Urothelium cell line (cell line): ENCODE results near the gene KRT86.
"Not testable (repeated sequence)": the region's sequence is repeated elsewhere in the genome, so short reads cannot be mapped to it uniquely, and the experiment has no call there.

ENCODE experiments used
- DNase-seq: peaks from one replicate; pipeline ENCODE4 v3.0.0; 2011; ENCODE audit warnings: low spot score, mixed read lengths
- FAIRE-seq: peaks from 2 replicates; lab custom pipeline; 2011; peaks lifted over from hg19 to GRCh38; lab: Jason Lieb, UNC

KRT86 gene

GRCh38 chr12:52251367-52252051 is 22.9 kb upstream of the KRT86 start:
- no peak for DNase-seq
- FAIRE-seq: no peak

DNA sequence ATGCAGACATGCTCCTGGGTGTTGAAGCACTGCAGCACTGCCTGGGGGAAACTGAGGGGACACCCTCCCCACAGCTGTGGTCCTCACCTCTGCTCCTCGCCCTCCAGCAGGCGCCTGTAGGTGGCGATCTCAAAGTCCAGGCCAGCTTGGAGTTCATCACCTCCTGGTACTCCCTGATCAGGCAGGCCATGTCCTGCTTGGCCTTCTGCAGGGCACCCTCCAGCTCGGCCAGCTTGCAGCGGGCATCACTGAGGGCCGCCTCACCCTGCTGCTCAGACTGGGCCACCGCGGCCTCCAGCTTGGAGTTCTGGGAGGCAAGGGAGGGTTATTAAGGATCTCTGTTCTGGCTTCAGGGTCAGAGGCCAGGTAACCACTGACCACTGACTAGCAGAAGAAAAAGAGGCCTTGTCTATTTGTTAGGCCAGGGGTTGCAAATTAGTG is 22.2 kb upstream of the KRT86 start:
- not testable (repeated sequence) for DNase-seq, FAIRE-seq

- FAIRE-seq: no peak
- DNase-seq: no peak
Observed at GRCh38 chr12:52252728-52253343, 21.6 kb upstream of the KRT86 start.

GRCh38 chr12:52253391-52254179 is 20.9 kb upstream of the KRT86 start:
- FAIRE-seq (peak; percentile 76), DNase-seq (no peak)

- no peak for DNase-seq
- FAIRE-seq: no peak
Observed at GRCh38 chr12:52254180-52254964, 20.1 kb upstream of the KRT86 start.

- DNase-seq (no peak), FAIRE-seq (no peak)
Observed at GRCh38 chr12:52254965-52255751, 19.3 kb upstream of the KRT86 start.

GRCh38 chr12:52255926-52256583 is 18.4 kb upstream of the KRT86 start:
- DNase-seq (no peak), FAIRE-seq (no peak)

GRCh38 chr12:52256584-52256935 is 17.9 kb upstream of the KRT86 start:
- no peak for FAIRE-seq
- no peak for DNase-seq

GRCh38 chr12:52257074-52257551 is 17.3 kb upstream of the KRT86 start:
- no peak for FAIRE-seq

DNA sequence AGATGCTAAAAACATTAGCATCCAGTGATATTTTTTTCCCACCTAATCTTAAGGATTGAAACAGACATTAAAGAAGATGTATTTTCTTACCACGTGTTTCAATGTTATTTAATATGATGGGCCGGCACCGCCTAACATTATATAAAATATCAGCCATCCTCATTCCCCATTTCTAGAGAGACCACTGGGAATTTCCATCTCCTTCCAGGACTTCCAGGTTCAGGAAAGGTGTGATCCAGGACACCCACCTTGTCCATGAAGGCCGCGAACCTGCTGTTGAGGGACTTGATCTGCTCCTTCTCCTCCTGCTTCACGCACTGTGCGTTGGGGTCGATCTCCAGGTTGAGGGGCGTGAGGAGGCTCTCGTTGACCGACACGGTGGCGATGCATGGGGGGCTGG is 16.5 kb upstream of the KRT86 start:
- not testable (repeated sequence) for FAIRE-seq, DNase-seq

More at GRCh38 chr12:52257074-52257551, 17.3 kb upstream of the KRT86 start:
- DNase-seq: no peak

- FAIRE-seq (no peak), DNase-seq (no peak)
Observed at GRCh38 chr12:52258335-52258901, 16.0 kb upstream of the KRT86 start.

DNA sequence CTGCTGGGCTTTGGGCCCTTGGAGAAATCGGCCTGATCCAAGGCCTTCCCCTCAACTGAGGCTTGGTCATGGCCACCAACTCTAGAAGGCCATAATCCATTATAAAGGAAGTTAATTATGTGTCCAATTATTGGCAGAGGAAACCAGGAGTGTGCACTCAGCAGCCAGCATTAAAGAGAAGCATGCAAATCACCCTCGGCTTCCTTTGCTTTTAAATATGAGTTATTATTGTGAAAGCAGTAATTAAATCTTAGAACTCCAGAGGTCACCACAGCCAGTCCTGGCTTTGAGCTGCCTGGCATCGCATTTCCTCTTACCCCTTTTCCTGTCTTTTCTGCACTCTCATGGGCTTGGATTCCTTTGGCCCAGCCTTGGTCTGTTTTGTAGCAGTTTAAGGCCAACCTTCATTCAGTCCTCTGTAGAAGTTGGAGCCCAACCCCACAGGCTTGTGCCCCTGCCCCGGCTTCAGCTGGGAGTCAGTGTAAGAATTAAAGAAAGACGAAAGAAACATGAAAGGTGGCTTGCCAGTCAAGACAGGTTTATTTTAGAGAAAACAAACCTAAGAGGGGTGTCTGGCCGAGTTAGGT is 14.7 kb upstream of the KRT86 start:
- FAIRE-seq: no peak
- no peak for DNase-seq

- DNase-seq (no peak), FAIRE-seq (no peak)
Observed at GRCh38 chr12:52260361-52261207, 13.9 kb upstream of the KRT86 start.

DNA sequence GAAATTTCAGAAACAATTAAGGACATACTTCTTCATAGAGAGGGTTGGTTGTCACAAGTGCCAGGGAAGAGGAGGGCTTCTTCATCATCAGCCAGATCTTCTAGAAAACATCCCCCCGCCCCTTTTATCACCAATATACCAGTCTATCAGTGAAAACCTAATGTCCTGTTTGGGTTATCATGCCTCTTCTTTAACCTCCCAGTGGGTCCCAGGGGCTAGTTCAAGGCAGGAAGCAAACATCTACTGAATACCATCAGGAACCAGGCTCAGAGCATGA is 13.3 kb upstream of the KRT86 start:
- DNase-seq: no peak
- FAIRE-seq: no peak

DNA sequence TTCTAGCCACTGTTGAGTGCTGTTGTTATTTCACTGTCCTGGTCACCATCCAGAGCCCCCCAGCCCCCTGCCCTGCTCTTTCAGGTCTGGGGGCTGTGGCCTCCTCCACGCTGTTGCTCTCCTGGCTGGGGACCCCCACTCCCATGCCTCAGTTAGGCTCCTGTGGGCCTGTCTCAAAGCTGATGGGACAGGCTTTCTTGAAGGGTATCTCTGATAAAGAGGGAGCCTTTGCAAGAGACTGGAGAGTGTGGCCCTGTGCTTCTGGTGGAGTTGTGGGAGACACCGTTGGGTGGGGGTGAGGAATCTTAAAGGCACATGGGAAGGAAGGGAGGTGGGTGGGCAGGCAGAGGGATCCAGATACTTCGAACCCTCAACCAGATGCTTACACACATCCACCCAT is 12.2 kb upstream of the KRT86 start:
- no peak for FAIRE-seq
- DNase-seq: no peak

DNA sequence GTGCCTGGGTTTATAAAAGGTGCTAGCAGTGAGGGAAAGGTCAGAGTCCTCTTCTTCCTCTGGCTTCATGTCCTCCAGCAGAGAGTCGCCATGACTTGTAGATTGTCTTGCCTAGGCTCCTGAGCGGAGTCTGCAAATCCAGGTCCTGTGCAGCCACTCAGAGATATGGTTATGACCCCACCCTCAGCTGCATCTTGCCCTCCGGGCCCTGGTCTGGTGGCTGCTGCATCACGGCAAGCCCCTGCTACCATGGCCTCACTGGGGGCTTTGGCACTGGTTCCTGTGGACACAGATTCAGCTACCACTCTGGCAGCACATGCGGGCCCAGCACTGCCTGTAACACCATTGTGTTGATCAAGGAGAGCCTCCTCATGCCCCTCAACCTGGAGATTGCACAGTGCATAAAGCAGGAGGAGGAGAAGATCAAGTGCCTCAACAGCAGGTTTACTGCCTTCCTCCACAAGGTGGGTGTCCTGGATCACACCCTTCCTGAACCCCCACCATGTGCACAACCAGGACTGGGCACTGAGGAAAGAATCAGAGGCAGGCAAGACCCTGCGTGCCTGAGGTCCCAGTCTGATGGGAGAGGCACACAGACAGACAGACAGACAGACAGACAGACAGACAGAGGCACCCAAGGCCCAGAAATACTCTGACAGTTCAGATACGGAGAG is 10.5 kb upstream of the KRT86 start:
- FAIRE-seq (no peak), DNase-seq (no peak)

DNA sequence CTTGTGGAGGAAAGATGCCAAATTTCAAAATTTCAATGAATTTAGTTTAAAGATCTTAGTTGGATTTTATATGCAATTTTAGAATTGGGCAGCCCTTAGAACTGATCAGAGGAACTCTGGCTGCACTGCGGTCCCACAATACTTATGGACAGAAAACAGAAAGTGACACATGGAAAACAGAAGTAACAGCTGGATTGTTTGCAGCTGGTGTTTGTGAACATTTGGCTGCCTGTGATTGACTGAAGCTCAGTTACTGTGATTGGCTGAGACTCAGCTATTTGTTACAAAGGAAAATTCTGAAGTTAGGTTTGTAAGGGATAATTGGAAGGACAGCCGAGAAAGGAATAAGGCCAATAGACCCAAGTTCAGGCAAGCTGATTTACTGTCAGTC is 10.0 kb upstream of the KRT86 start:
- no peak for DNase-seq
- FAIRE-seq: no peak

GRCh38 chr12:52266514-52266913 is 7.9 kb upstream of the KRT86 start:
- DNase-seq (no peak), FAIRE-seq (no peak)
